HepG2 (cell line): ENCODE data around the gene TNFAIP8L1. TPM values are rescaled to one million over a fixed set of nuclear protein-coding genes. Genes with fewer than 3 reads are reported as not detected.

ENCODE experiments used
- ATF2 ChIP-seq: sonication (generic); formaldehyde crosslinking; IDR thresholded peaks from 2 replicates; pipeline ENCODE4 v1.4.0; 2020; ENCODE audit warnings: missing genetic modification reagents
- CCAR2 ChIP-seq: fragments of 200-400 bp; formaldehyde crosslinking; optimal IDR thresholded peaks from 2 replicates; pipeline ENCODE3; 2018; ENCODE audit warnings: low read depth, mild to moderate bottlenecking, low read length, moderate library complexity
- HNF4A ChIP-seq: sonication (generic); formaldehyde crosslinking; IDR thresholded peaks from 2 replicates; pipeline ENCODE4 v1.4.0; 2020; ENCODE audit warnings: missing genetic modification reagents
- NKX3-1 ChIP-seq: sonication (generic); formaldehyde crosslinking; IDR thresholded peaks from 2 replicates; pipeline ENCODE4 v1.5.0; 2020; ENCODE audit warnings: missing genetic modification reagents
- NONO ChIP-seq, 2 experiments: fragments of 450-650 bp in 1 of 2; sonication (generic) in 1 of 2; formaldehyde crosslinking in 1 of 2; IDR thresholded peaks in 1 of 2; conservative IDR thresholded peaks in 1 of 2; 2 replicates each; pipeline versions ENCODE4 v1.6.1 to v1.8.0; 2017 to 2022; ENCODE audit warnings: mild to moderate bottlenecking in 1 of 2, missing genetic modification reagents in 1 of 2, moderate library complexity in 1 of 2
- PLSCR1 ChIP-seq: sonication (generic); formaldehyde crosslinking; IDR thresholded peaks from 2 replicates; pipeline ENCODE4 v1.5.0; 2020; ENCODE audit warnings: missing genetic modification reagents, mild to moderate bottlenecking, borderline replicate concordance
- SOX6 ChIP-seq, 2 experiments: fragments of 450-650 bp in 1 of 2; sonication (generic) in 1 of 2; formaldehyde crosslinking in 1 of 2; IDR thresholded peaks; 2 replicates each; pipeline versions ENCODE4 v1.4.0 to v1.6.1; 2017 to 2020; ENCODE audit warnings: antibody characterized with exemption in 1 of 2, mild to moderate bottlenecking in 1 of 2, missing genetic modification reagents in 1 of 2
- SP5 ChIP-seq: IDR thresholded peaks from 2 replicates; pipeline ENCODE4 v1.6.1; 2016; ENCODE audit warnings: low read depth, borderline replicate concordance
- ZBTB40 ChIP-seq, 2 experiments: fragments of 450-650 bp in 1 of 2; sonication (generic) in 1 of 2; formaldehyde crosslinking in 1 of 2; IDR thresholded peaks; 2 replicates each; pipeline versions ENCODE4 v1.6.1 to v1.8.0; 2016 to 2022; ENCODE audit warnings: antibody characterized with exemption in 1 of 2, mild to moderate bottlenecking in 1 of 2, missing genetic modification reagents in 1 of 2
- ZBTB7A ChIP-seq: sonication (generic); formaldehyde crosslinking; IDR thresholded peaks from 2 replicates; pipeline ENCODE4 v1.8.0; 2022; ENCODE audit warnings: mild to moderate bottlenecking, missing genetic modification reagents
- ZGPAT ChIP-seq: IDR thresholded peaks from 2 replicates; pipeline ENCODE4 v1.6.1; 2016; ENCODE audit warnings: mild to moderate bottlenecking
- ZNF329 ChIP-seq: sonication (generic); formaldehyde crosslinking; IDR thresholded peaks from 2 replicates; pipeline ENCODE4 v1.9.0; 2021; ENCODE audit warnings: low read depth, mild to moderate bottlenecking, missing genetic modification reagents
- ZNF709 ChIP-seq: sonication (generic); formaldehyde crosslinking; IDR thresholded peaks from 2 replicates; pipeline ENCODE4 v1.5.0; 2020; ENCODE audit warnings: mild to moderate bottlenecking, missing genetic modification reagents
- ZNF773 ChIP-seq: sonication (generic); formaldehyde crosslinking; IDR thresholded peaks from 2 replicates; pipeline ENCODE4 v1.4.0; 2020; ENCODE audit warnings: missing genetic modification reagents, borderline replicate concordance
- ZNF883 ChIP-seq: sonication (generic); formaldehyde crosslinking; IDR thresholded peaks from 2 replicates; pipeline ENCODE4 v1.5.1; 2020; ENCODE audit warnings: mild to moderate bottlenecking, missing genetic modification reagents; ENCODE audit errors: not compliant biosample characterization
- polyA plus RNA-seq, 8 experiments: library from polyadenylated mRNA; depleted of rRNA in 3 of 8; stranded (reverse) in 7 of 8; unstranded in 1 of 8; fragments of >200 nt; fragmentation: Illumina TruSeq in 4 of 8; extraction: Trizol in 4 of 8; gene quantifications; 2 replicates each; pipeline versions ENCODE4 v1.2.1 to v1.2.3, GENCODE V29; 2011 to 2016; ENCODE audit warnings: low read depth in 4 of 8, missing spikeins in 1 of 8, mixed read lengths in 1 of 8; ENCODE audit not compliant: insufficient read depth in 1 of 8
- total RNA-seq, 5 experiments: library from RNA; depleted of rRNA; stranded (reverse); fragments of >200 nt; fragmentation: Illumina TruSeq; extraction: Trizol; gene quantifications; 2 replicates each; pipeline ENCODE4 v1.2.3, GENCODE V29; 2016; ENCODE audit warnings: low read depth in 1 of 5

The TNFAIP8L1 gene
- total and polyA plus RNA-seq, 2 of the 13 experiments (the other 11 are each of a cell fraction or from before 2014, with no cell fraction given): 13.4 to 21.4 TPM

GRCh38 chr19:4636151-4636717 lies 3.1 kb upstream of the TNFAIP8L1 start (continued):
- TF ChIP-seq ZNF329 (CRISPR knock-in tag) (no peak), ZBTB7A (CRISPR knock-in tag) (no peak), ZNF883 (CRISPR knock-in tag) (peak; percentile 64), PLSCR1 (CRISPR knock-in tag) (no peak), CCAR2 (no peak), ZGPAT (CRISPR knock-in tag) (peak; percentile 43; the same call in 1 of the 2 replicates), SOX6 (IDR thresholded peaks at IDR 0.05) (no peak), SOX6 (CRISPR knock-in tag; IDR thresholded peaks at IDR 0.05) (peak; percentile 27; the same call in 1 of the 2 replicates), ZNF773 (0 out of 2 replicates have a peak, but pooled peaks have one; percentile 50), HNF4A (CRISPR knock-in tag) (no peak; the same call in 1 of the 2 replicates), ZBTB40 (IDR thresholded peaks at IDR 0.05) (no peak), ZBTB40 (CRISPR knock-in tag; IDR thresholded peaks at IDR 0.05) (no peak), NONO (IDR thresholded peaks at IDR 0.05) (no peak), NONO (CRISPR knock-in tag; conservative IDR thresholded peaks at IDR 0.05) (peak; percentile 47; the same call in 1 of the 2 replicates), SP5 (CRISPR knock-in tag) (peak; percentile 28; the same call in 1 of the 2 replicates), ZNF709 (CRISPR knock-in tag) (no peak), NKX3-1 (0 out of 2 replicates have a peak, but pooled peaks have one; percentile 45), ATF2 (CRISPR knock-in tag) (peak; percentile 22; the same call in 1 of the 2 replicates)
